ENCODE measurements around the gene HMX3.

The HMX3 gene

DNA sequence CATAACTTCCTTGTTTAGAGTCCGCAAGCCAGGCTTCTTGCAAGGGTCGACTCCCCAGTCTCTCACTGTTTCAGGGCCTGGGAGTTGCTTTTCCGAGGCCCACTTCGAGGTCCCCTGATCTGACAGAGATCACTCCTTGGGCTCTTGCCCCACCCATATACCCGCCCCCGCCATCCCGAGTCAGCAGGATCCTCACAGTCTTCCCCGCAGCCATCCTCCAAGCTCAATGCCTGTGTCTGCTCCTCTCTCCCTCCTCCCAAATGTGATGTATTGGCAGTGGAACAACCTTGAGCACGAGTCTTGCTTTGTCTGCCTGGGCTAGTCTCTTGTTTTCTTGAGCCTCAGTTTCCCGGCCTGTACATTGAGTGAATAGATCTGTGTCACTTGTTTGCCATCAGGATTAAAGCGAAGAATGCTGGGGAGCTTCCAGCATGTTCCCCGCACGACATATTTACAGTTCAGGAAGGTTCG lies 9.8 kb downstream of the HMX3 start:
- no peak overlapping the region for H2AFZ ChIP-seq (ENCODE audit: low read depth)
- no peaks in the 10 kb centered on the region for H4K20me1 ChIP-seq (ENCODE audit: insufficient read depth)
- TF ChIP-seq, protein P1, sequence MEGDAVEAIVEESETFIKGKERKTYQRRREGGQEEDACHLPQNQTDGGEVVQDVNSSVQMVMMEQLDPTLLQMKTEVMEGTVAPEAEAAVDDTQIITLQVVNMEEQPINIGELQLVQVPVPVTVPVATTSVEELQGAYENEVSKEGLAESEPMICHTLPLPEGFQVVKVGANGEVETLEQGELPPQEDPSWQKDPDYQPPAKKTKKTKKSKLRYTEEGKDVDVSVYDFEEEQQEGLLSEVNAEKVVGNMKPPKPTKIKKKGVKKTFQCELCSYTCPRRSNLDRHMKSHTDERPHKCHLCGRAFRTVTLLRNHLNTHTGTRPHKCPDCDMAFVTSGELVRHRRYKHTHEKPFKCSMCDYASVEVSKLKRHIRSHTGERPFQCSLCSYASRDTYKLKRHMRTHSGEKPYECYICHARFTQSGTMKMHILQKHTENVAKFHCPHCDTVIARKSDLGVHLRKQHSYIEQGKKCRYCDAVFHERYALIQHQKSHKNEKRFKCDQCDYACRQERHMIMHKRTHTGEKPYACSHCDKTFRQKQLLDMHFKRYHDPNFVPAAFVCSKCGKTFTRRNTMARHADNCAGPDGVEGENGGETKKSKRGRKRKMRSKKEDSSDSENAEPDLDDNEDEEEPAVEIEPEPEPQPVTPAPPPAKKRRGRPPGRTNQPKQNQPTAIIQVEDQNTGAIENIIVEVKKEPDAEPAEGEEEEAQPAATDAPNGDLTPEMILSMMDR (conservative IDR thresholded peaks at IDR 0.05; ENCODE audit: low read depth, low read length): no peak
- H3K4me1 ChIP-seq (ENCODE audit: low read depth, poor library complexity, severe bottlenecking): no peaks in the 10 kb centered on the region
- no peak overlapping the region for H3K4me2 ChIP-seq
- no peak overlapping the region for H3K27ac ChIP-seq
- H3K4me3 ChIP-seq (IDR thresholded peaks at IDR 0.05; ENCODE audit: insufficient read depth, low read depth, low read length): no peak overlapping the region
- H3K27me3 ChIP-seq (ENCODE audit: insufficient read depth, low read depth): no peaks in the 10 kb centered on the region
- no peak overlapping the region for H3K9ac ChIP-seq
- no peaks in the 10 kb centered on the region for H3K36me3 ChIP-seq (ENCODE audit: insufficient read depth)
- H3K79me2 ChIP-seq (ENCODE audit: insufficient read depth, low read depth): no peaks in the 10 kb centered on the region

DNA sequence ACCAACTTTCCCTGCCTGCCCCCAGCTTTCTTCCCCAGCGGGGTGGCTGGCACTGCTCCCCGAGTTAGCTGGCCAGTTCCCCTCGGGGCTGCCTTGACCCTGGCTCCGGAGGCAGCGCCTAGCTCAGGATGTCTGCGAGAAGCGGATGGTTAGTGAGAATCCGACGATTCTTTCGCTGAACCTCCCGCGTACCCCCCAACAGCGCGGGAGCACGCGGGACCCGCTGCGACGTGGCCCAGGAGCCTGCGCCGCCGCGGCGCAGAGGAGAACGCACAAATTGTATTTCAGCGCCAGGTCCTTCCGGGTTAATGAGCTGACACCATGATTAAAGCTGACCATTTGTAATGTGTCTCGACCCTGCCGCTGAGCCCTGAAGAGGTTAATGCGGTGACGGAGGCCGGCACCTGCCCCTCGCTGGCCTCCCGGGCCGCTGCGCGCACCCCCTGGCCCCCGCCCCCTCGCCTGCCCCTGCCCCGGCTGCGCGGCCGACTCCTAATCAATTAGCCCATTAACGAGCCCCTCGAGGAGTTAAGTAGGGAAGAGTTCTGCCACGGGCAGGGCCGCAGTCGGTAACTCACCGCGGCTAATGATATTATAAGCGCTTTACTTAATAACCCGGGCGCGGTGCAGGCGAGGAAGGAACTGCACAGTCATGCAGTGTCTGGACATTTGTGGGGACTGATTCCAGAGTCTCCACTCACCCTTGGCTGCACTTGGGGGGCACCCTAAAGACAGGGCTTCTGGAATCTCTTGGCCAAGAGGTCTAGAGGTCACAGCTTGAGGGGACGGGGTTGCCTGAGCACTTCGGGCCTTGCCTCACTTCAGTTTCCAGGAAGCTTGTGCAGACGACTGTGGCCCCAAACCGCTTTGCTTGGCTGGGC lies 10.5 kb downstream of the HMX3 start:
- Histone ChIP-seq H3K27ac (no peak overlapping the region), H3K4me1 (ENCODE audit: low read depth, poor library complexity, severe bottlenecking) (no peaks in the 10 kb centered on the region), H3K4me3 (IDR thresholded peaks at IDR 0.05; ENCODE audit: insufficient read depth, low read depth, low read length) (no peak overlapping the region), H4K20me1 (ENCODE audit: insufficient read depth) (no peaks in the 10 kb centered on the region), H3K36me3 (ENCODE audit: insufficient read depth) (no peaks in the 10 kb centered on the region), H3K4me2 (no peak overlapping the region), H2AFZ (ENCODE audit: low read depth) (no peak overlapping the region), H3K9ac (no peak overlapping the region), H3K27me3 (ENCODE audit: insufficient read depth, low read depth) (no peaks in the 10 kb centered on the region), H3K79me2 (ENCODE audit: insufficient read depth, low read depth) (no peaks in the 10 kb centered on the region)
- TF ChIP-seq, protein P1 (conservative IDR thresholded peaks at IDR 0.05; ENCODE audit: low read depth, low read length): no peak

DNA sequence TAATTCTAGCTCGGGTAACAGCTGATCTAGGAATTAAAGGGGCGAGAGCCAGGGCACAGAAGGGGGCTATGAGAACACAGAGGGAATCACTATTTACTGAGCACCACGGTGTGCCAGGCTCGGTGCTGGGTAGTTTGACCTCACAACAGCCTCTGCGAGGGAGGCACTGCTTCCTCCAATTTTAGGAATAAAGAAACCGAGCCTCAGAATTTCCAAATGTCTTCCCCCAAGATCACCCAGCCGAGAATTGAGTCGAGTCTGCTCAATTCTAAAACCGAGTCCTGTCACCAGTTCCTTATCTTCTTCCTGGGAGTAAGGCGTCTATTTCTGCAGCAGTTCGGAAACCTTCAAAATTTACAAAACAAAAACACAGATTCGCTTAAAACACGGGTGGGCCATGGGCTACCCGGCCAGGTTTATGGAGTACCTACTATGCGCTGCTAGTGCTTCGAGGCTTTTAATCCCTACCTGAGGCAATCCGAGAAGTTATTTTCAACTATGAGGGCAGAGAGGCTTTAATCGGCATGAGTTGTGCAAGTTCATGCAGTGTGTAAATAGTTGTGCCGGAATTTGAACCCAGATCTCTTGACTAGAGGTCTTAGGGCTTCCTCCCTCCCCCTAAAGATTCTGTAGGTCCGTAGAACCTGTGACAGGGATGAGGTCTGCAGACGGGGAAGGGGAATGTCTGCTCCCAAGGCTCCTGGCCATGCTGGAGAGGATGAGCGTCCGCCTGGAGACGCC lies 11.3 kb downstream of the HMX3 start:
- no peak overlapping the region for H3K4me3 ChIP-seq (IDR thresholded peaks at IDR 0.05; ENCODE audit: insufficient read depth, low read depth, low read length)
- no peak overlapping the region for H2AFZ ChIP-seq (ENCODE audit: low read depth)
- H3K9ac ChIP-seq: no peak overlapping the region
- no peak overlapping the region for H3K27ac ChIP-seq
- no peaks in the 10 kb centered on the region for H3K4me1 ChIP-seq (ENCODE audit: low read depth, poor library complexity, severe bottlenecking)
- no peaks in the 10 kb centered on the region for H4K20me1 ChIP-seq (ENCODE audit: insufficient read depth)
- TF ChIP-seq, protein P1 (conservative IDR thresholded peaks at IDR 0.05; ENCODE audit: low read depth, low read length): no peak
- H3K79me2 ChIP-seq (ENCODE audit: insufficient read depth, low read depth): no peaks in the 10 kb centered on the region
- H3K36me3 ChIP-seq (ENCODE audit: insufficient read depth): no peaks in the 10 kb centered on the region
- no peaks in the 10 kb centered on the region for H3K27me3 ChIP-seq (ENCODE audit: insufficient read depth, low read depth)
- H3K4me2 ChIP-seq: no peak overlapping the region

DNA sequence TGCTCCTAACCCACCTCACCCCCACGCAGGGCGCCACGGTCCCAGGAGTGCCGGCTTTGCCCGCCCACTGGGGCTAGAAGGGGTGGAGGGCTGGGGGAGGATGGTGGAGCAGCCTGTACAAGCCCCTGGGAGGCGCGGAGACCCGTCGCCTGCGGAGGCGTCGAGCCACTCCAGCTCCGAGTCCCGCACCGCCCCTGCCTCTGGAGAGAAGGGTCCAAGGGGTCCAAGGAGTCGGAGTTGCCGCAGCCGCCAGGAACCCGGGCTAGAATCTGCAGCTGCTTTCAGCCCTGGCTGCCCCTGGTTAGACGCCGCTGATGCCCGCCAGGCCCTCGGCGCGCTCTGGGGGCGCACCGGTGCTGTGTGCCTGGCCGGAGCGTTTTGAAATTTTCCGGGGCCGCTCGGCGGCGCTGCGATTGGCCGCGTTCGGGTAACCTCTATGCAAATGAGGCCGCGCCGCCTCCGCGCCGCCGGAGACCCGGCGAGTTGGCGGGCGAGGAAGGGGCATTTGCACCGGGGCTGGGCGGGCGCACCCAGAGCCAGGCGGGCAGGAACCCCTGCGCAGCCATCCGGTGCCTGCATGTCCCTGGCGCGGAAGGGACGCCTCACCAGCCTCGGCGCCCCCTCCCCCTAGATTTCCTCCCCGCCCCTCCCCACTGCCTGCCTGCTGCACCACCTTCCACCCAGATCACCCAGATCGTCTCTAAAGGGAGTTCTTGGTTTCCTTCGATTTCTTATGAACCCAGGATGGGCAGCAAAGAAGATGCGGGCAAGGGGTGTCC lies 12.1 kb downstream of the HMX3 start, which contains the start of gene HMX2:
Gene HMX2 (plus strand): TSS at position 502 of the 779 bp plus-strand sequence. CDS start 243 bp downstream, at position 745.
- no peaks in the 10 kb centered on the region for H3K27me3 ChIP-seq (ENCODE audit: insufficient read depth, low read depth)
- TF ChIP-seq, protein P1 (conservative IDR thresholded peaks at IDR 0.05; ENCODE audit: low read depth, low read length): no peak
- peak within 1 kb of the TSS; percentile 36 for H3K4me2 ChIP-seq
- H3K4me3 ChIP-seq (IDR thresholded peaks at IDR 0.05; ENCODE audit: insufficient read depth, low read depth, low read length): no peak within 1 kb of the TSS
- H2AFZ ChIP-seq (ENCODE audit: low read depth): peak within 1 kb of the TSS; percentile 59
- H3K4me1 ChIP-seq (ENCODE audit: low read depth, poor library complexity, severe bottlenecking): no peaks in the 10 kb centered on the region
- no peak within 1 kb of the TSS for H3K27ac ChIP-seq
- H3K36me3 ChIP-seq (ENCODE audit: insufficient read depth): no peaks in the 10 kb centered on the region
- H4K20me1 ChIP-seq (ENCODE audit: insufficient read depth): no peaks in the 10 kb centered on the region
- no peaks in the 10 kb centered on the region for H3K79me2 ChIP-seq (ENCODE audit: insufficient read depth, low read depth)
- peak within 1 kb of the TSS; percentile 25; the same call in 1 of the 2 replicates for H3K9ac ChIP-seq
